K562 (cell line): ENCODE data around the gene NDUFS3. TPM values are rescaled to one million over a fixed set of nuclear protein-coding genes. Genes with fewer than 3 reads are reported as not detected.
A peak's percentile ranks its signal among the peaks of the same experiment; 100 is the strongest.

ENCODE experiments used
- ATAC-seq: fragments of 200-7000 bp; cut with Tn5 transposase; 3 replicates; pipeline ENCODE4 v1.9.1; 2020; ENCODE audit warnings: moderate library complexity
- BruUV-seq: library from RNA; stranded (reverse); fragments of 400-500 nt; replicated peaks from 2 replicates; lab custom pipeline; 2021; lab: Mats Ljungman, UMichigan
- CTCF ChIA-PET: fragments of 300-600 bp; formaldehyde crosslinking; extraction: SDS; loops from one replicate; lab custom pipeline; 2021; ENCODE audit warnings: low intra/inter-chr PET ratio; lab: Yijun Ruan, JAX
- POLR2A ChIA-PET: fragments of 300-600, 350-650 bp; sonication (Branson Sonifier 250); formaldehyde crosslinking; extraction: SDS; loops from one replicate; lab custom pipeline; 2021; ENCODE audit warnings: antibody characterized with exemption, inconsistent platforms; lab: Yijun Ruan, JAX
- DNase-seq, 4 experiments: peaks; one replicate each; pipeline versions ENCODE4 v3.0.0 to v3.0.0-alpha.2; 2011 to 2018; ENCODE audit warnings: low spot score in 3 of 4, mixed read lengths in 3 of 4; ENCODE audit errors: extremely low read depth in 1 of 4
- FAIRE-seq: peaks from 2 replicates; lab custom pipeline; 2011; peaks lifted over from hg19 to GRCh38; lab: Jason Lieb, UNC
- H2AFZ ChIP-seq: 2 replicates; pipeline ENCODE4 v1.6.0; 2011; ENCODE audit warnings: low read depth, low read length, control low read depth, inconsistent platforms
- H3K27ac ChIP-seq: fragments of 200-600 bp; 3 replicates; pipeline ENCODE4 v1.8.0; 2011; ENCODE audit warnings: low read depth, mild to moderate bottlenecking, control low read depth, inconsistent platforms, low read length, moderate library complexity, mixed read lengths; ENCODE audit errors: extremely low read depth
- H3K27me3 ChIP-seq, 2 experiments: fragments of 300-600 bp in 1 of 2; 2 replicates in 1 of 2; 3 replicates in 1 of 2; pipeline versions ENCODE4 v1.6.0 to v1.8.0; 2011; ENCODE audit warnings: inconsistent platforms in 2 of 2, low read length in 2 of 2, mild to moderate bottlenecking in 1 of 2, mixed read lengths in 1 of 2, moderate library complexity in 1 of 2; ENCODE audit not compliant: control insufficient read depth in 2 of 2, insufficient read depth in 2 of 2
- H3K36me3 ChIP-seq: fragments of 300-600 bp; 3 replicates; pipeline ENCODE4 v1.8.0; 2011; ENCODE audit warnings: mild to moderate bottlenecking, low read length, inconsistent platforms; ENCODE audit not compliant: control insufficient read depth, insufficient read depth
- H3K4me1 ChIP-seq, 2 experiments: fragments of 200-600 bp in 1 of 2; replicated peaks in 1 of 2; 2 replicates in 1 of 2; 3 replicates in 1 of 2; pipeline versions ENCODE4 v1.5.1 to v1.8.0; 2011; ENCODE audit warnings: inconsistent platforms in 2 of 2, low read length in 2 of 2, mild to moderate bottlenecking in 1 of 2, mixed read lengths in 1 of 2, moderate library complexity in 1 of 2; ENCODE audit not compliant: control insufficient read depth in 2 of 2, insufficient read depth in 2 of 2
- H3K4me2 ChIP-seq: 2 replicates; pipeline ENCODE4 v1.6.1; 2011; ENCODE audit warnings: low read length, control low read depth, inconsistent platforms, mixed read lengths; ENCODE audit not compliant: insufficient read depth
- H3K4me3 ChIP-seq: fragments of 200-600 bp; sonication (generic), shearing (Covaris generic); 2 replicates; pipeline ENCODE4 v1.5.1; 2016; ENCODE audit warnings: control low read depth, inconsistent platforms
- H3K79me2 ChIP-seq: fragments of 200-600 bp; 3 replicates; pipeline ENCODE4 v1.8.0; 2011; ENCODE audit warnings: low read length, inconsistent platforms; ENCODE audit not compliant: control insufficient read depth, insufficient read depth
- H3K9ac ChIP-seq, 2 experiments: 2 replicates each; pipeline versions ENCODE4 v1.6.0 to v1.6.1; 2011; ENCODE audit warnings: low read depth in 2 of 2, low read length in 2 of 2, control low read depth in 1 of 2, inconsistent platforms in 1 of 2, mild to moderate bottlenecking in 1 of 2, mixed read lengths in 1 of 2; ENCODE audit not compliant: insufficient read depth in 1 of 2
- H3K9me1 ChIP-seq: one replicate; pipeline ENCODE4 v1.6.0; 2011; ENCODE audit warnings: inconsistent platforms, mild to moderate bottlenecking, low read length, moderate library complexity; ENCODE audit not compliant: control insufficient read depth, insufficient read depth
- H3K9me3 ChIP-seq: replicated peaks from 2 replicates; pipeline ENCODE4 v1.5.1; 2011; ENCODE audit warnings: low read depth, low read length, inconsistent platforms; ENCODE audit not compliant: control insufficient read depth, insufficient read depth
- H4K20me1 ChIP-seq: replicated peaks from 2 replicates; pipeline ENCODE4 v1.6.1; 2011; ENCODE audit warnings: low read length, inconsistent platforms, mixed read lengths; ENCODE audit not compliant: control insufficient read depth, insufficient read depth
- BCOR ChIP-seq: fragments of 450-650 bp; IDR thresholded peaks from 2 replicates; pipeline ENCODE4 v1.6.1; 2016
- MTA1 ChIP-seq: fragments of 450-650 bp; IDR thresholded peaks from 2 replicates; pipeline ENCODE4 v1.6.1; 2017; ENCODE audit warnings: borderline replicate concordance
- ZBTB7A ChIP-seq: IDR thresholded peaks from 2 replicates; pipeline ENCODE4 v1.6.1; 2011; ENCODE audit warnings: low read depth, mild to moderate bottlenecking, low read length, moderate library complexity, borderline replicate concordance; ENCODE audit not compliant: control insufficient read depth
- WGBS: fragments of 100-300 bp; shearing (Covaris generic); methylation state at CpG from one replicate; pipeline ENCODE4 v1.1.6; 2016; ENCODE audit warnings: low coverage, mixed read lengths; ENCODE audit not compliant: insufficient coverage; ENCODE audit errors: missing lambda C conversion rate; 5-methylcytosine and 5-hydroxymethylcytosine counted together
- in situ Hi-C: fragments of 300-500 bp; cut with MboI; formaldehyde crosslinking; loops from 4 replicates; pipeline ENCODE4 v1.15.0; 2018; ENCODE audit warnings: inconsistent platforms, mixed read lengths
- intact Hi-C: fragments of 100-400 bp; cut with micrococcal nuclease; formaldehyde crosslinking; loops from 2 replicates; pipeline ENCODE4 v1.14.2; 2022
- polyA plus RNA-seq, 8 experiments: library from polyadenylated mRNA; depleted of rRNA in 4 of 8; stranded (reverse) in 5 of 8; unstranded in 3 of 8; fragments of >200 nt; fragmentation: Nextera tagmentation in 2 of 8; fragmentation: Illumina TruSeq in 1 of 8; extraction: Ambion mirVana in 2 of 8; extraction: Trizol in 1 of 8; gene quantifications; 2 replicates each; pipeline versions ENCODE4 v1.2.1 to v1.2.3, GENCODE V29; 2011 to 2014; ENCODE audit warnings: inconsistent platforms in 1 of 8, missing spikeins in 1 of 8
- total RNA-seq, 7 experiments: library from RNA; depleted of rRNA in 6 of 7; stranded (reverse); fragments of >200 nt in 6 of 7; fragmentation: Illumina TruSeq in 2 of 7; extraction: Trizol in 2 of 7; gene quantifications; 2 replicates each; pipeline versions ENCODE4 v1.2.1 to v1.2.3, GENCODE V29; 2011 to 2021; ENCODE audit warnings: low replicate concordance in 1 of 7
- TF ChIP-seq, protein P1 (sequence below): fragments of 200-800 bp; sonication (Bioruptor generic); IDR thresholded peaks from 2 replicates; pipeline ENCODE4 v1.6.1; 2017; ENCODE audit warnings: missing genetic modification characterization, missing compliant biosample characterization

The NDUFS3 gene
- total and polyA plus RNA-seq, 9 of the 15 experiments (the other 6 are each of a cell fraction or from before 2014, with no cell fraction given), result 38.7 to 341 (median 194) TPM

GRCh38 chr11:47593934-47594855, 15.3 kb downstream of the NDUFS3 start, which contains the start of gene C1QTNF4:
Gene C1QTNF4, minus strand, starts transcription at chr11:47594411. Its CDS starts 3,601 bp downstream, at chr11:47590810.
- TF ChIP-seq, protein P1, sequence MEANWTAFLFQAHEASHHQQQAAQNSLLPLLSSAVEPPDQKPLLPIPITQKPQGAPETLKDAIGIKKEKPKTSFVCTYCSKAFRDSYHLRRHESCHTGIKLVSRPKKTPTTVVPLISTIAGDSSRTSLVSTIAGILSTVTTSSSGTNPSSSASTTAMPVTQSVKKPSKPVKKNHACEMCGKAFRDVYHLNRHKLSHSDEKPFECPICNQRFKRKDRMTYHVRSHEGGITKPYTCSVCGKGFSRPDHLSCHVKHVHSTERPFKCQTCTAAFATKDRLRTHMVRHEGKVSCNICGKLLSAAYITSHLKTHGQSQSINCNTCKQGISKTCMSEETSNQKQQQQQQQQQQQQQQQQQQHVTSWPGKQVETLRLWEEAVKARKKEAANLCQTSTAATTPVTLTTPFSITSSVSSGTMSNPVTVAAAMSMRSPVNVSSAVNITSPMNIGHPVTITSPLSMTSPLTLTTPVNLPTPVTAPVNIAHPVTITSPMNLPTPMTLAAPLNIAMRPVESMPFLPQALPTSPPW, result peak; percentile 26; the same call in 1 of the 2 replicates
- peak; percentile 48; the same call in 1 of the 2 replicates for TF ChIP-seq BCOR
- 0 out of 2 replicates have a peak, but pooled peaks have one; percentile 39 for TF ChIP-seq ZBTB7A
- TF ChIP-seq MTA1, result no peak
- Histone ChIP-seq H3K79me2 (no peaks in the 10 kb centered on the region), H3K4me2 (no peak within 1 kb of the TSS), H4K20me1 (no peaks in the 10 kb centered on the region), H3K9me3 (no peaks in the 10 kb centered on the region), H3K9me1 (peaks cover 3% of the 10 kb centered on the region), H3K36me3 (no peaks in the 10 kb centered on the region), H2AFZ (no peak within 1 kb of the TSS), H3K27ac (no peak within 1 kb of the TSS), H3K9ac (no peak within 1 kb of the TSS), H3K4me1 (peaks cover 0 to 13% of the 10 kb centered on the region in 2 experiments; a peak in 2 of 5 replicates), H3K27me3 (peaks cover 24 to 35% of the 10 kb centered on the region in 2 experiments), H3K4me3 (no peak within 1 kb of the TSS)
- ChIA-PET POLR2A (interaction anchor here (1.1 to 6.2 kb wide), 2 partner anchors 9 to 22 kb away, joined by 3 to 35 read pairs; partner anchors contain the start of gene FAM180B), CTCF (no interaction called here)
- 9% methylated on average over 25 of the region's 48 CpGs for WGBS
- no TSS peak for BruUV-seq
- ATAC-seq (peak; percentile 34), FAIRE-seq (no peak), DNase-seq (no peak)
- in situ Hi-C loops (no loop called here), intact Hi-C loops (no loop called here)
